WTC11 (cell line): Measurements from ENCODE around the gene ABCB11. TPM values are rescaled to one million over a fixed set of nuclear protein-coding genes. Genes with fewer than 3 reads are reported as not detected.

ENCODE experiments used
- ATAC-seq: fragments of 200-7000 bp; cut with Tn5 transposase; 2 replicates; pipeline ENCODE4 v1.10.0; 2021; ENCODE audit warnings: mild to moderate bottlenecking, moderate library complexity
- CTCF ChIA-PET: fragments of 300-600 bp; sonication (Branson Sonifier 250); formaldehyde crosslinking; loops from one replicate; lab custom pipeline; 2021; ENCODE audit warnings: antibody characterized with exemption; lab: Charles Lee
- POLR2A ChIA-PET: fragments of 350-600 bp; sonication (Branson Sonifier 250); formaldehyde crosslinking; loops from one replicate; lab custom pipeline; 2021; ENCODE audit warnings: antibody characterized with exemption; lab: Charles Lee
- DNase-seq: peaks from one replicate; pipeline ENCODE4 v3.0.0; 2021; ENCODE audit warnings: low spot score
- H3K27ac Mint-ChIP-seq: 2 replicates; pipeline ENCODE4 v1.8.0; 2021; ENCODE audit warnings: mixed read lengths
- H3K27me3 Mint-ChIP-seq: 2 replicates; pipeline ENCODE4 v1.8.0; 2021; ENCODE audit warnings: low read depth, mild to moderate bottlenecking, moderate library complexity, mixed read lengths
- H3K36me3 Mint-ChIP-seq: 2 replicates; pipeline ENCODE4 v1.8.0; 2021; ENCODE audit warnings: mixed read lengths
- H3K4me1 Mint-ChIP-seq: 2 replicates; pipeline ENCODE4 v1.8.0; 2022; ENCODE audit warnings: mixed read lengths
- H3K4me3 Mint-ChIP-seq: 2 replicates; pipeline ENCODE4 v1.8.0; 2021; ENCODE audit warnings: mild to moderate bottlenecking, moderate library complexity, mixed read lengths
- H3K9me3 Mint-ChIP-seq: 2 replicates; pipeline ENCODE4 v1.8.0; 2021; ENCODE audit warnings: mixed read lengths
- AFF4 ChIP-seq: sonication (generic); formaldehyde crosslinking; IDR thresholded peaks from 2 replicates; pipeline ENCODE4 v1.8.1; 2023; ENCODE audit warnings: mild to moderate bottlenecking, missing genetic modification reagents, borderline replicate concordance
- CBFB ChIP-seq: sonication (generic); formaldehyde crosslinking; IDR thresholded peaks from 2 replicates; pipeline ENCODE4 v1.8.1; 2022; ENCODE audit warnings: mild to moderate bottlenecking, low read depth, missing genetic modification reagents
- CREB1 ChIP-seq: sonication (generic); formaldehyde crosslinking; IDR thresholded peaks from 2 replicates; pipeline ENCODE4 v1.8.0; 2023; ENCODE audit warnings: mild to moderate bottlenecking, missing genetic modification reagents
- E2F5 ChIP-seq: sonication (generic); formaldehyde crosslinking; IDR thresholded peaks from 2 replicates; pipeline ENCODE4 v1.8.1; 2022; ENCODE audit warnings: mild to moderate bottlenecking, moderate library complexity, missing genetic modification reagents
- ERG ChIP-seq: fragments of 250-450 bp; sonication (Bioruptor Pico); IDR thresholded peaks from 2 replicates; pipeline ENCODE4 v1.8.0; 2021; ENCODE audit warnings: mild to moderate bottlenecking
- FOXK1 ChIP-seq: sonication (generic); formaldehyde crosslinking; IDR thresholded peaks from 2 replicates; pipeline ENCODE4 v1.8.0; 2022; ENCODE audit warnings: mild to moderate bottlenecking, moderate library complexity, missing genetic modification reagents
- GABPB1 ChIP-seq: sonication (generic); formaldehyde crosslinking; IDR thresholded peaks from 2 replicates; pipeline ENCODE4 v1.8.1; 2023; ENCODE audit warnings: mild to moderate bottlenecking, missing genetic modification reagents
- GRHL2 ChIP-seq: fragments of 250-450 bp; sonication (Bioruptor Pico); IDR thresholded peaks from 2 replicates; pipeline ENCODE4 v1.8.0; 2022; ENCODE audit warnings: mild to moderate bottlenecking, moderate library complexity; ENCODE audit not compliant: insufficient replicate concordance, severe bottlenecking
- GTF2I ChIP-seq: fragments of 250-450 bp; sonication (Bioruptor Pico); conservative IDR thresholded peaks from 2 replicates; pipeline ENCODE4 v1.4.0; 2021; ENCODE audit warnings: mild to moderate bottlenecking
- HMGA2 ChIP-seq: fragments of 250-450 bp; sonication (Bioruptor Pico); IDR thresholded peaks from 2 replicates; pipeline ENCODE4 v1.4.0; 2021; ENCODE audit warnings: mild to moderate bottlenecking, moderate library complexity
- MLX ChIP-seq: sonication (generic); formaldehyde crosslinking; IDR thresholded peaks from 2 replicates; pipeline ENCODE4 v1.8.1; 2023; ENCODE audit warnings: mild to moderate bottlenecking, missing genetic modification reagents, moderate library complexity
- PRDM15 ChIP-seq: sonication (generic); formaldehyde crosslinking; IDR thresholded peaks from 2 replicates; pipeline ENCODE4 v1.8.0; 2022; ENCODE audit warnings: missing genetic modification reagents
- ZBTB43 ChIP-seq: sonication (generic); formaldehyde crosslinking; IDR thresholded peaks from 2 replicates; pipeline ENCODE4 v1.8.1; 2023; ENCODE audit warnings: mild to moderate bottlenecking, missing genetic modification reagents
- ZNF317 ChIP-seq: sonication (generic); formaldehyde crosslinking; IDR thresholded peaks from 2 replicates; pipeline ENCODE4 v1.8.1; 2023; ENCODE audit warnings: low read depth, mild to moderate bottlenecking, moderate library complexity, missing genetic modification reagents, borderline replicate concordance
- ZNF396 ChIP-seq: fragments of 250-450 bp; sonication (Bioruptor Pico); IDR thresholded peaks from 2 replicates; pipeline ENCODE4 v1.8.0; 2021; ENCODE audit warnings: mild to moderate bottlenecking, moderate library complexity, borderline replicate concordance
- ZNF416 ChIP-seq: fragments of 250-450 bp; sonication (Bioruptor Pico); IDR thresholded peaks from 2 replicates; pipeline ENCODE4 v1.9.0; 2021; ENCODE audit warnings: mild to moderate bottlenecking, inconsistent platforms
- ZNF423 ChIP-seq: fragments of 250-450 bp; sonication (Bioruptor Pico); IDR thresholded peaks from 2 replicates; pipeline ENCODE4 v2.1.2; 2022; ENCODE audit warnings: mild to moderate bottlenecking, moderate library complexity
- total RNA-seq: library from RNA; stranded (reverse); gene quantifications from 3 replicates; pipeline ENCODE4 v1.2.3, GENCODE V29; 2021

Gene ABCB11
- total RNA-seq, 1 experiment from 2014 or later = 0.77 TPM

- TF ChIP-seq E2F5 (CRISPR knock-in tag) (no peak), GABPB1 (CRISPR knock-in tag) (no peak), HMGA2 (CRISPR knock-in tag) (no peak), CREB1 (no peak), GTF2I (CRISPR knock-in tag) (no peak), CBFB (no peak), GRHL2 (no peak), ZNF423 (CRISPR knock-in tag) (no peak), FOXK1 (no peak), ZBTB43 (CRISPR knock-in tag) (no peak), ZNF416 (CRISPR knock-in tag) (no peak), ZNF396 (CRISPR knock-in tag) (no peak), ZNF317 (CRISPR knock-in tag) (no peak), PRDM15 (CRISPR knock-in tag) (no peak), MLX (CRISPR knock-in tag) (no peak), ERG (no peak), AFF4 (CRISPR knock-in tag) (no peak)
- H3K4me1 Mint-ChIP-seq = no peaks in the 10 kb centered on the region; the same call in 1 of the 2 replicates
- no peak overlapping the region for H3K27ac Mint-ChIP-seq
These were observed 31.4 kb downstream of the ABCB11 start for GRCh38 chr2:168999668-169000213.

More at GRCh38 chr2:168999668-169000213, 31.4 kb downstream of the ABCB11 start:
- no peak for ATAC-seq
- ChIA-PET CTCF (no interaction called here), POLR2A (no interaction called here)
- Mint-ChIP-seq H3K9me3 (peaks cover 18% of the 10 kb centered on the region), H3K4me3 (no peak overlapping the region), H3K36me3 (no peaks in the 10 kb centered on the region), H3K27me3 (no peaks in the 10 kb centered on the region)
- no peak for DNase-seq
